Right lobe of liver (tissue), 6 donors: ENCODE measurements around the gene ARPC2. TPM values are rescaled to one million over a fixed set of nuclear protein-coding genes. Genes with fewer than 3 reads are reported as not detected.

Source experiments
- ATAC-seq, 4 donors: fragments of 200-7000 bp; cut with Tn5 transposase; one replicate each; pipeline ENCODE4 v1.9.1; 2020; ENCODE audit warnings: mild to moderate bottlenecking in 4 of 4, moderate library complexity in 4 of 4
- DNase-seq, 3 donors: peaks; one replicate each; pipeline ENCODE4 v3.0.0-alpha.2; 2020
- H3K27ac ChIP-seq, 3 donors: fragments of 200-600 bp; one replicate each; pipeline ENCODE4 v1.8.0; 2022
- H3K27me3 ChIP-seq, 2 donors: fragments of 200-600 bp; one replicate each; pipeline ENCODE4 v1.8.0; 2022
- H3K36me3 ChIP-seq, 4 donors: fragments of 200-600 bp; sonication (generic) in 1 of 4; one replicate each; pipeline versions ENCODE4 v1.5.1 to v1.8.0; 2017 to 2022; ENCODE audit warnings: control low read depth in 1 of 4
- H3K4me1 ChIP-seq, 4 donors: fragments of 200-600 bp; sonication (generic) in 1 of 4; one replicate each; pipeline versions ENCODE4 v1.5.1 to v1.8.0; 2017 to 2022; ENCODE audit warnings: control low read depth in 1 of 4
- H3K4me3 ChIP-seq, 3 donors: fragments of 200-600 bp; one replicate each; pipeline ENCODE4 v1.8.0; 2022
- H3K9me3 ChIP-seq, 4 donors: fragments of 200-600 bp; sonication (generic) in 1 of 4; one replicate each; pipeline versions ENCODE4 v1.5.1 to v1.8.0; 2017 to 2022; ENCODE audit warnings: control low read depth in 1 of 4
- POLR2A ChIP-seq: fragments of 450-650 bp; IDR thresholded peaks from one replicate; pipeline ENCODE4 v1.6.1; 2017; ENCODE audit warnings: antibody characterized with exemption, mild to moderate bottlenecking
- WGBS: methylation state at CpG from one replicate; pipeline ENCODE4 v1.1.6; 2018; ENCODE audit warnings: low coverage, low lambda C conversion rate; ENCODE audit not compliant: insufficient coverage; ENCODE audit errors: missing lambda C conversion rate; 5-methylcytosine and 5-hydroxymethylcytosine counted together
- intact Hi-C, 2 donors: fragments of 100-400 bp; cut with DNase I; formaldehyde crosslinking; loops; one replicate each; pipeline versions ENCODE4 v1.11.2 to v1.14.1; 2022
- total RNA-seq, 6 experiments: library from RNA; depleted of rRNA in 2 of 6; stranded (reverse); fragments of >200 nt in 2 of 6; fragmentation: NEBNext Ultra II Directional in 3 of 6; extraction: Animal tissue kit (Norgen Biotek cat#: 25700) in 3 of 6; gene quantifications; one replicate each; pipeline versions ENCODE4 v1.1.0 to v1.2.4, GENCODE V29; 2016 to 2023
- TF ChIP-seq, protein P1 (sequence below), 4 donors: fragments of 200-600 bp in 3 of 4; fragments of 450-650 bp in 1 of 4; IDR thresholded peaks; one replicate each; pipeline versions ENCODE4 v1.5.1 to v1.8.0; 2016 to 2022; ENCODE audit warnings: antibody characterized with exemption in 4 of 4, mild to moderate bottlenecking in 2 of 4
- donor health status: DM: no; HTN: yes; CAD: no.
- donor health status: DM: no; HTN: no; CAD: no.
- donor health status: DM: no; HTN: no; CAD: no.
- donor health status: DM: no; HTN: yes; CAD: no.
- donor health status: DM: no; HTN: yes; CAD: no.

ARPC2 gene
- total RNA-seq, 6 experiments from 2014 or later, result 54.9 to 110 (median 78.1) TPM

DNA sequence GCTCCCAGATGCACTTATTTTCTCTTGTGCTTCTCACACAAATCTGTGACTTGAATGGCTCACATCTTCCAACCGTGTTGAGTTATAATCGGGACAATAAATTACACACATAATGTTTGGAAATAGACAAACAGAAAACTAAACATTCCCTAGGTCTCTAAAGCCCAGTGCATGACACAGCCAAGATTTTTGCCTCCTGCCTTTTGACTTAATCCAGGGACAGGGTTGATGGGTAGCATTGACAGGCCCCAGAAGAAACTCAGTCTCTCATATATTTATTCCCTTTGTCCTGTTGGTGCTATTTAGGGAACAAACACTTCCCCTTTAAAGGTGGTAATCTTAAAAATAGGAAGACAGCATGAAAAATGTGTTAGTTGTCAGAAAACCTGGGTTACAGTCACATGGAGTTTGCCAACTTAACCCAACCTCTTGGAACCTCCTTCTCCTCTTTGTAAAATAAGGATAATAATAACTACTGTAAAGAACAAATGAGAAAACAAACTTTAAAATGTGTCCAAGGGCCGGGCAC, 24.0 kb upstream of the ARPC2 start:
- ATAC-seq, result no peak
- intact Hi-C loops, result no loop called here
- H3K36me3 ChIP-seq, result no peaks in the 10 kb centered on the region
- H3K4me3 ChIP-seq, result no peak overlapping the region
- H3K9me3 ChIP-seq, result no peaks in the 10 kb centered on the region
- 49% methylated on average over 3 of the region's 3 CpGs for WGBS
- TF ChIP-seq POLR2A, result no peak
- TF ChIP-seq, protein P1, sequence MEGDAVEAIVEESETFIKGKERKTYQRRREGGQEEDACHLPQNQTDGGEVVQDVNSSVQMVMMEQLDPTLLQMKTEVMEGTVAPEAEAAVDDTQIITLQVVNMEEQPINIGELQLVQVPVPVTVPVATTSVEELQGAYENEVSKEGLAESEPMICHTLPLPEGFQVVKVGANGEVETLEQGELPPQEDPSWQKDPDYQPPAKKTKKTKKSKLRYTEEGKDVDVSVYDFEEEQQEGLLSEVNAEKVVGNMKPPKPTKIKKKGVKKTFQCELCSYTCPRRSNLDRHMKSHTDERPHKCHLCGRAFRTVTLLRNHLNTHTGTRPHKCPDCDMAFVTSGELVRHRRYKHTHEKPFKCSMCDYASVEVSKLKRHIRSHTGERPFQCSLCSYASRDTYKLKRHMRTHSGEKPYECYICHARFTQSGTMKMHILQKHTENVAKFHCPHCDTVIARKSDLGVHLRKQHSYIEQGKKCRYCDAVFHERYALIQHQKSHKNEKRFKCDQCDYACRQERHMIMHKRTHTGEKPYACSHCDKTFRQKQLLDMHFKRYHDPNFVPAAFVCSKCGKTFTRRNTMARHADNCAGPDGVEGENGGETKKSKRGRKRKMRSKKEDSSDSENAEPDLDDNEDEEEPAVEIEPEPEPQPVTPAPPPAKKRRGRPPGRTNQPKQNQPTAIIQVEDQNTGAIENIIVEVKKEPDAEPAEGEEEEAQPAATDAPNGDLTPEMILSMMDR (IDR thresholded peaks at IDR 0.05), result no peak
- H3K27me3 ChIP-seq, result no peaks in the 10 kb centered on the region
- no peak for DNase-seq
- no peak overlapping the region for H3K27ac ChIP-seq
- no peaks in the 10 kb centered on the region for H3K4me1 ChIP-seq

DNA sequence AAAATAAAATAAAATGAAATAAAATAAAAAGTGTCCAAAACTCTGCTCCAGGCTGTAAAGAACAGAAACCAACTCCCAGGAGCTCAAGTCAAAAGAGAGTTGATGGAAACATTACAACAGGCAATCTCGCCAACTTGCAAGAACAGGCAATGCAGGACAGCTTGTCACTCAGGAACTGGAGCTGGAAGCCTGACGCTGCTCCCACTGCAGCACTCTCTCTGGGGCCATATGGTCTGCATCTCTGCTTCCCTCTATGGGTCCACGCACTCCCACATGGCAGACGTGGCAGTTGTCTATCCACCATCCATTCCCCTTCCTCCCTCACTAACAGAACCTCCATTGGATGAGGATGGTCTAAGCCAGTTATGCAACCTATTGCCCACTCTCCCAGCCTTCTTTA, 23.3 kb upstream of the ARPC2 start:
- no peak overlapping the region for H3K4me3 ChIP-seq
- 67% methylated on average over 1 of the region's 4 CpGs for WGBS
- H3K4me1 ChIP-seq, result no peaks in the 10 kb centered on the region
- intact Hi-C loops, result no loop called here
- H3K36me3 ChIP-seq, result no peaks in the 10 kb centered on the region
- no peak for ATAC-seq
- H3K27me3 ChIP-seq, result no peaks in the 10 kb centered on the region
- no peak for DNase-seq
- H3K9me3 ChIP-seq, result no peaks in the 10 kb centered on the region
- H3K27ac ChIP-seq, result no peak overlapping the region
- TF ChIP-seq, protein P1 (IDR thresholded peaks at IDR 0.05), result no peak
- TF ChIP-seq POLR2A, result no peak

DNA sequence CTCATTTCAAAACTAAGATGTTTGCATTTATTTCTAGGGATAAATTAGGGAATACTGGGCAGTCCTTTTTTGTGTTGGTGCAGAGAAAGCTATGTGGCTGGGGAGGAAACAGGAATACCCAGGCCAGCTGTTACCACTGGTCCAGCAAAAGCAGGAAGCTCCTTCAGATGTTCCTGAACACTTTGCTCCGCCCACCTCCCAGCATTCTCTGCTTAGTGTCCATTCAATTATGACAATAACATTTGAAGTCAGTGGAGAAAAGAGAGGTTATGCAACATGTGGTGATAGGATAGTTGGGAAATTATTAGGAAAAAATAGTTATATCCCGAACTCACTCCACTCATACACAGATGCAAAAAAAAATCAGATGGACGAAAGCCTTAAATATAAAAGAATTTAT, 22.1 kb upstream of the ARPC2 start:
- TF ChIP-seq POLR2A, result no peak
- TF ChIP-seq, protein P1 (IDR thresholded peaks at IDR 0.05), result no peak
- intact Hi-C loops, result no loop called here
- Histone ChIP-seq H3K4me3 (no peak overlapping the region), H3K4me1 (no peaks in the 10 kb centered on the region), H3K27me3 (no peaks in the 10 kb centered on the region), H3K9me3 (no peaks in the 10 kb centered on the region), H3K36me3 (no peaks in the 10 kb centered on the region), H3K27ac (no peak overlapping the region)
- DNase-seq, result no peak
- ATAC-seq, result no peak
- WGBS, result 86% methylated on average over 3 of the region's 3 CpGs

DNA sequence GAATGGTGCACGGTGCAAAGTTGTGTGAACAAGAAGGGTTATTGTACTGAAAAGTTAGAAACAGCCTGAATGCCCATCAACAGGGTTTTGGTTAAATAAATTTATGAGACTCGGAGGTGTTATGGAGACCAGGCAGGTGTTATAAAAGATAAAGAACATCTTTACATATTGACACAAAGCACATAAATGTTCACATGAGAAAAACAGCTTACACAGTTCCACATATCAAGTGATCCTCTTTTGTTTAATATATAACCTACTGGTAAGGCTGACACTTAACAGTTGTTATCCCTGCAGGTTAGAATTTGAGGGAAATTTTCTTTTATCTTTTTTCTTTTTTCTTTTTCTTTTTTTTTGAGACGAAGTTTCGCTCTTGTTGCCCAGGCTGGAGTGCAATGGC, 20.0 kb upstream of the ARPC2 start:
- 61% methylated on average over 2 of the region's 4 CpGs for WGBS
- TF ChIP-seq POLR2A, result no peak
- TF ChIP-seq, protein P1 (IDR thresholded peaks at IDR 0.05), result no peak
- Histone ChIP-seq H3K9me3 (no peaks in the 10 kb centered on the region), H3K27ac (no peak overlapping the region), H3K4me1 (no peaks in the 10 kb centered on the region), H3K27me3 (no peaks in the 10 kb centered on the region), H3K36me3 (no peaks in the 10 kb centered on the region), H3K4me3 (no peak overlapping the region)
- intact Hi-C loops, result no loop called here
- no peak for ATAC-seq
- DNase-seq, result no peak

DNA sequence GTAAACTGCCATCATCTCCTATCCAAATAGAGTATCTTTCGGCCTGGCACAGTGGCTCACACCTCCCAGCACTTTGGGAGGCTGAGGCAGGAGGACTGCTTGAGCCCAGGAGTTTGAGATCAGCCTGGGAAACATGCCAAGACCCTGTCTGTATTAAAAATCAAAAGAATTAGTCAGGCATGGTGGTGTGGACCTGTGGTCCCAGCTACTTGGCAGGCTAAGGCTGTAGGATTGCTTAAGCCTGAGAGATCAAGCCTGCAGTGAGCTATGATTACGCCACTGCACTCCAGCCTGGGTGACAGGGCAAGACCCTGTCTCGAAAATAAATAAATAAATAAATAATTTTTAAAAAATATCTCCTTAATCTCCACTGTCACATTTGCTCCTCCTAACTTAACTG, 14.7 kb upstream of the ARPC2 start:
- intact Hi-C loops, result no loop called here
- Histone ChIP-seq H3K4me3 (no peak overlapping the region), H3K27ac (no peak overlapping the region), H3K27me3 (no peaks in the 10 kb centered on the region), H3K36me3 (no peaks in the 10 kb centered on the region), H3K9me3 (no peaks in the 10 kb centered on the region), H3K4me1 (no peaks in the 10 kb centered on the region)
- 52% methylated on average over 3 of the region's 3 CpGs for WGBS
- TF ChIP-seq, protein P1 (IDR thresholded peaks at IDR 0.05), result no peak
- no peak for TF ChIP-seq POLR2A
- ATAC-seq, result no peak
- DNase-seq, result no peak
